ENCODE measurements around the gene FAM229A. TPM values are rescaled to one million over a fixed set of nuclear protein-coding genes. Genes with fewer than 3 reads are reported as not detected.

The FAM229A gene, protein sequence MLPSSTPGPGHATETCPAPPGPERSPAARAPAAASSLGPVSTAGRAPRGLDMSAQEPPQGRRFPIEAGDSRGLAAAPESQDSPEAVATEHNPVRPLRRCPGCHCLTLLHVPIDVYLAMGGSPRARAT
- 2.7 and 4.1 TPM in 2 replicates for total RNA-seq

DNA sequence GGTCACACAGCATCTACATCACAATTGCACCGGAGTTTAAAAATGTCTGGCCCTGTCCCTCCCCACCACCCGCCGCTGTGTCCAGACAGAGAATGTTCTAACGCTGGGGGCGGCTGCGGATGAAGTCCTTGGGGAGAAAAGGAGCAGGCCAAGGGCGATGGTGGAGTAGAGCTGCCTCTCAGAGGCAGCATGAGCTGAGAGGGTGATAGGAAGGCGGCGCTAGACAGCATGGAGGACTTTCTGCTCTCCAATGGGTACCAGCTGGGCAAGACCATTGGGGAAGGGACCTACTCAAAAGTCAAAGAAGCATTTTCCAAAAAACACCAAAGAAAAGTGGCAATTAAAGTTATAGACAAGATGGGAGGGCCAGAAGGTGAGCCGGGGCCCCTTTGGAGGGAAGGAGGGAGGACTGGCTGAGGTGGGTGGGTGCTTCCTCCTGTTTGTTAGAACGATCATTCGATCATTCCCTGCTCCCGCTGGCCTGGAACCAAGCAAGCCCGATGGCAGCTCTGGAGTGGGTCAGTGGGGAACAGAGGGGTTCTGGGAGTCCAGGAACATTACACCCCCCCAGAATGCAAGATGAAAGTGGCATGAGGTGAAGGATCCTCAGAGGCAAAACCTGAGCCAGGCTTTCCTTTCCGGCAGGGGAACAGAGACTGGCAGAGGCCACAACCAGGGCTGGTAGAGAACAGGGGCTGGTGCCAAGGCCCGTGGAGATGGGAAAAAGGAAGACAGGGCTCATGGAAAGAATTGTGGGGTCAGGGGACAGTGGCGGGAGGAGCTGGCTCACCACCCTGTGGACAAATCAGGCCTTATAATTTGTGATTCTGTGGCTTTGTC is at the start of gene FAM229A, which contains the start of gene TSSK3:
FAM229A (minus strand) TSS at position 12 of the 840 bp plus-strand sequence. CDS start 394 bp downstream, outside the sequence.
TSSK3 (plus strand) TSS at position 66 of the 840 bp plus-strand sequence; CDS start at position 229, 163 bp downstream.

GRCh38 chr1:32394141-32394889 is 32.0 kb upstream of the FAM229A start, which contains the start of gene BSDC1:
Gene BSDC1 (minus strand): TSS chr1:32394441. CDS start chr1:32394414, 27 bp downstream.

GRCh38 chr1:32335790-32336590 is 26.3 kb downstream of the FAM229A start, which contains the start of gene MARCKSL1:
Gene MARCKSL1 (minus strand): TSS chr1:32336233. CDS start chr1:32336033, 200 bp downstream.

Other genes starting within 250 kb of the FAM229A start
- 56.6 and 59.5 TPM in 2 replicates for gene TXLNA, start 182.8 kb downstream of the FAM229A start, total RNA-seq
- gene CCDC28B, start 161.9 kb downstream of the FAM229A start, total RNA-seq = 6.2 and 12.8 TPM in 2 replicates
- 0.59 and 0.87 TPM in 2 replicates for gene IQCC, start 156.8 kb downstream of the FAM229A start, total RNA-seq
- gene DCDC2B, start 153.4 kb downstream of the FAM229A start, total RNA-seq = not detected in 2 replicates
- gene TMEM234, start 140.1 kb downstream of the FAM229A start, total RNA-seq = 8.3 and 9.6 TPM in 2 replicates
- 187 and 195 TPM in 2 replicates for gene EIF3I, start 140.1 kb downstream of the FAM229A start, total RNA-seq
- 0.44 and 0.54 TPM in 2 replicates for gene FAM167B, start 115.3 kb downstream of the FAM229A start, total RNA-seq
- not detected in 2 replicates for gene LCK, start 111.2 kb downstream of the FAM229A start, total RNA-seq
- 46.2 and 46.7 TPM in 2 replicates for gene HDAC1, start 70.4 kb downstream of the FAM229A start, total RNA-seq
- gene MARCKSL1, start 26.3 kb downstream of the FAM229A start, total RNA-seq = 419 and 469 TPM in 2 replicates
- not detected in 2 replicates for gene TSSK3, start 54 bp upstream of the FAM229A start, total RNA-seq
- gene BSDC1, start 32.0 kb upstream of the FAM229A start, total RNA-seq = 40.3 and 45.5 TPM in 2 replicates
- not detected in 2 replicates for gene ZBTB8B, start 102.6 kb upstream of the FAM229A start, total RNA-seq
- 4.7 and 5.2 TPM in 2 replicates for gene ZBTB8A, start 176.9 kb upstream of the FAM229A start, total RNA-seq